Measurements from ENCODE around the gene LDLRAD2.

DNA sequence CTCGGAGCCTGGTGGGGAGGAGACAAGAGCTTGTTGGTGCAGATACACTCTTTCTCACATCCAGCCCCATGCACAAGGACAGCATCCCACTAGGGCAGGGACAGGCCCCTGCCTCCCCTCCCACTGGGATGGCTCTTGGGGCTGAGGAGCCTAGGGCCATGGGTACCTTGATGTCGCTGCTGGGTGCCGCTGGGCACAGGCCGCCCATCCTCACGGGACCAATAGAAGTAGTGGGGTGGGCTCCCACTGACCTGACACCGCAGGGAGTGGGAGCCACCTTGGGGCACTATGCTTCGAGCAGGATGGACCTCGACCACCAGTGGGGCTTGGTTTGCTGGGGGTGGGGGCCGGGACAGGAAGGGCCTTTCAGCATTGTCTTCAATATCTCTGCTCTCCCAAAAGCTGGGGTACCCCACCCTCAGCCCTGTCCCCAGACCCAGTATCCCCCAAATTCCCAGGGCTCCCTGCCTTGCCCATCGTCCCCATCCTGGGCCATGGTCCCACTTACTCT is 47.7 kb downstream of the LDLRAD2 start:
- TF ChIP-seq, protein P1, sequence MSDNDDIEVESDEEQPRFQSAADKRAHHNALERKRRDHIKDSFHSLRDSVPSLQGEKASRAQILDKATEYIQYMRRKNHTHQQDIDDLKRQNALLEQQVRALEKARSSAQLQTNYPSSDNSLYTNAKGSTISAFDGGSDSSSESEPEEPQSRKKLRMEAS (IDR thresholded peaks at IDR 0.05; ENCODE audit: low read depth) = no peak
- TF ChIP-seq, protein P2, sequence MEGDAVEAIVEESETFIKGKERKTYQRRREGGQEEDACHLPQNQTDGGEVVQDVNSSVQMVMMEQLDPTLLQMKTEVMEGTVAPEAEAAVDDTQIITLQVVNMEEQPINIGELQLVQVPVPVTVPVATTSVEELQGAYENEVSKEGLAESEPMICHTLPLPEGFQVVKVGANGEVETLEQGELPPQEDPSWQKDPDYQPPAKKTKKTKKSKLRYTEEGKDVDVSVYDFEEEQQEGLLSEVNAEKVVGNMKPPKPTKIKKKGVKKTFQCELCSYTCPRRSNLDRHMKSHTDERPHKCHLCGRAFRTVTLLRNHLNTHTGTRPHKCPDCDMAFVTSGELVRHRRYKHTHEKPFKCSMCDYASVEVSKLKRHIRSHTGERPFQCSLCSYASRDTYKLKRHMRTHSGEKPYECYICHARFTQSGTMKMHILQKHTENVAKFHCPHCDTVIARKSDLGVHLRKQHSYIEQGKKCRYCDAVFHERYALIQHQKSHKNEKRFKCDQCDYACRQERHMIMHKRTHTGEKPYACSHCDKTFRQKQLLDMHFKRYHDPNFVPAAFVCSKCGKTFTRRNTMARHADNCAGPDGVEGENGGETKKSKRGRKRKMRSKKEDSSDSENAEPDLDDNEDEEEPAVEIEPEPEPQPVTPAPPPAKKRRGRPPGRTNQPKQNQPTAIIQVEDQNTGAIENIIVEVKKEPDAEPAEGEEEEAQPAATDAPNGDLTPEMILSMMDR (IDR thresholded peaks at IDR 0.05) = no peak
- TF ChIP-seq EZH2phosphoT487 (IDR thresholded peaks at IDR 0.05; ENCODE audit: borderline replicate concordance, low read depth) (no peak), ELF1 (IDR thresholded peaks at IDR 0.05) (no peak), YY1 (IDR thresholded peaks at IDR 0.05; ENCODE audit: low read depth) (no peak)
- TF ChIP-seq, protein P3, sequence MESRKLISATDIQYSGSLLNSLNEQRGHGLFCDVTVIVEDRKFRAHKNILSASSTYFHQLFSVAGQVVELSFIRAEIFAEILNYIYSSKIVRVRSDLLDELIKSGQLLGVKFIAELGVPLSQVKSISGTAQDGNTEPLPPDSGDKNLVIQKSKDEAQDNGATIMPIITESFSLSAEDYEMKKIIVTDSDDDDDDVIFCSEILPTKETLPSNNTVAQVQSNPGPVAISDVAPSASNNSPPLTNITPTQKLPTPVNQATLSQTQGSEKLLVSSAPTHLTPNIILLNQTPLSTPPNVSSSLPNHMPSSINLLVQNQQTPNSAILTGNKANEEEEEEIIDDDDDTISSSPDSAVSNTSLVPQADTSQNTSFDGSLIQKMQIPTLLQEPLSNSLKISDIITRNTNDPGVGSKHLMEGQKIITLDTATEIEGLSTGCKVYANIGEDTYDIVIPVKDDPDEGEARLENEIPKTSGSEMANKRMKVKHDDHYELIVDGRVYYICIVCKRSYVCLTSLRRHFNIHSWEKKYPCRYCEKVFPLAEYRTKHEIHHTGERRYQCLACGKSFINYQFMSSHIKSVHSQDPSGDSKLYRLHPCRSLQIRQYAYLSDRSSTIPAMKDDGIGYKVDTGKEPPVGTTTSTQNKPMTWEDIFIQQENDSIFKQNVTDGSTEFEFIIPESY (IDR thresholded peaks at IDR 0.05; ENCODE audit: borderline replicate concordance, low read depth) = no peak

All from SK-N-SH (cell line).